SK-N-SH (cell line): ENCODE results near the gene CDH23. TPM values are rescaled to one million over a fixed set of nuclear protein-coding genes. Genes with fewer than 3 reads are reported as not detected.

Experiments used
- CTCF ChIA-PET: fragments of 300-600, 350-600 bp; formaldehyde crosslinking; extraction: SDS; loops from one replicate; lab custom pipeline; 2021; lab: Yijun Ruan, JAX
- POLR2A ChIA-PET: fragments of 350-600 bp; sonication (Branson Sonifier 250); formaldehyde crosslinking; extraction: SDS; loops from one replicate; lab custom pipeline; 2020; ENCODE audit warnings: antibody characterized with exemption, inconsistent platforms; lab: Yijun Ruan, JAX
- DNase-seq: peaks from one replicate; pipeline ENCODE4 v3.0.0; 2012
- H2AFZ ChIP-seq: fragments of 200-600 bp; sonication (generic); 2 replicates; pipeline ENCODE4 v1.8.1; 2016; ENCODE audit warnings: antibody characterized with exemption, mild to moderate bottlenecking, low read depth
- H3F3A ChIP-seq: fragments of 200-600 bp; sonication (generic); replicated peaks from 2 replicates; pipeline ENCODE3; 2016; ENCODE audit warnings: antibody characterized with exemption, mild to moderate bottlenecking; ENCODE audit not compliant: insufficient read depth
- H3K27ac ChIP-seq, 2 experiments: fragments of 200-500 bp in 1 of 2; fragments of 200-600 bp in 1 of 2; sonication (Bioruptor generic) in 1 of 2; sonication (generic), shearing (Covaris generic) in 1 of 2; 2 replicates each; pipeline versions ENCODE4 v1.5.1 to v1.6.1; 2014 to 2016; ENCODE audit warnings: low read depth in 2 of 2, inconsistent platforms in 1 of 2, low read length in 1 of 2, mild to moderate bottlenecking in 1 of 2, mixed read lengths in 1 of 2
- H3K27me3 ChIP-seq: fragments of 200-600 bp; sonication (generic), shearing (Covaris generic); 2 replicates; pipeline ENCODE4 v1.6.1; 2016; ENCODE audit warnings: mixed run types; ENCODE audit not compliant: insufficient read depth
- H3K36me3 ChIP-seq, 2 experiments: fragments of 200-500 bp in 1 of 2; fragments of 200-600 bp in 1 of 2; sonication (Bioruptor generic) in 1 of 2; sonication (generic) in 1 of 2; replicated peaks in 1 of 2; 2 replicates each; pipeline versions ENCODE3 to v1.5.1; 2014 to 2016; ENCODE audit warnings: low read length in 1 of 2, mild to moderate bottlenecking in 1 of 2; ENCODE audit not compliant: insufficient read depth in 2 of 2, control insufficient read depth in 1 of 2
- H3K4me1 ChIP-seq, 2 experiments: fragments of 200-500 bp in 1 of 2; fragments of 200-600 bp in 1 of 2; sonication (Bioruptor generic) in 1 of 2; sonication (generic), shearing (Covaris generic) in 1 of 2; 2 replicates each; pipeline versions ENCODE4 v1.5.1 to v1.6.1; 2014 to 2016; ENCODE audit warnings: low read depth in 1 of 2, low read length in 1 of 2, mixed run types in 1 of 2; ENCODE audit not compliant: insufficient read depth in 2 of 2, control insufficient read depth in 1 of 2
- H3K4me2 ChIP-seq: fragments of 200-600 bp; sonication (generic), shearing (Covaris generic); 2 replicates; pipeline ENCODE4 v1.6.1; 2017; ENCODE audit warnings: mixed run types
- H3K4me3 ChIP-seq, 2 experiments: fragments of 200-500 bp in 1 of 2; fragments of 200-600 bp in 1 of 2; sonication (Bioruptor generic) in 1 of 2; sonication (generic), shearing (Covaris generic) in 1 of 2; 2 replicates each; pipeline versions ENCODE4 v1.5.1 to v1.8.1; 2014 to 2016; ENCODE audit warnings: low read depth in 2 of 2, inconsistent platforms in 1 of 2, low read length in 1 of 2, mild to moderate bottlenecking in 1 of 2, mixed read lengths in 1 of 2, moderate library complexity in 1 of 2
- H3K79me2 ChIP-seq: fragments of 200-600 bp; sonication (generic); 2 replicates; pipeline ENCODE4 v1.8.1; 2017; ENCODE audit warnings: mild to moderate bottlenecking; ENCODE audit not compliant: insufficient read depth
- H3K9ac ChIP-seq: fragments of 200-600 bp; sonication (generic); 2 replicates; pipeline ENCODE4 v1.6.1; 2017; ENCODE audit warnings: mixed run types
- H3K9me2 ChIP-seq: fragments of 200-600 bp; sonication (generic); 2 replicates; pipeline ENCODE4 v1.6.1; 2017; ENCODE audit warnings: mixed run types
- H3K9me3 ChIP-seq: fragments of 200-600 bp; sonication (generic); 2 replicates; pipeline ENCODE4 v1.6.1; 2017; ENCODE audit warnings: mixed run types, mild to moderate bottlenecking, moderate library complexity
- H4K20me1 ChIP-seq: fragments of 200-600 bp; sonication (generic); 2 replicates; pipeline ENCODE4 v1.6.1; 2017; ENCODE audit warnings: mild to moderate bottlenecking, mixed run types; ENCODE audit not compliant: insufficient read depth
- EZH2phosphoT487 ChIP-seq: fragments of 200-600 bp; sonication (generic); IDR thresholded peaks from 2 replicates; pipeline ENCODE4 v1.6.1; 2017; ENCODE audit warnings: low read depth, mixed run types, mild to moderate bottlenecking, antibody characterized with exemption, moderate library complexity, borderline replicate concordance
- FOSL2 ChIP-seq: IDR thresholded peaks from 2 replicates; pipeline ENCODE4 v1.4.0; 2012; ENCODE audit warnings: low read depth, mild to moderate bottlenecking, moderate library complexity, borderline replicate concordance
- FOXJ3 ChIP-seq: sonication (generic); formaldehyde crosslinking; IDR thresholded peaks from 2 replicates; pipeline ENCODE4 v1.5.1; 2020; ENCODE audit warnings: mild to moderate bottlenecking, missing genetic modification reagents
- GATA2 ChIP-seq: sonication (generic); formaldehyde crosslinking; IDR thresholded peaks from 2 replicates; pipeline ENCODE4 v1.5.0; 2020; ENCODE audit warnings: mild to moderate bottlenecking, missing genetic modification reagents
- MEF2A ChIP-seq: IDR thresholded peaks from 2 replicates; pipeline ENCODE4 v1.4.0; 2012; ENCODE audit warnings: low read depth, borderline replicate concordance
- MXI1 ChIP-seq: IDR thresholded peaks from 2 replicates; pipeline ENCODE4 v1.6.1; 2012; ENCODE audit warnings: mild to moderate bottlenecking, low read depth, low read length, improper control_type of control experiment
- NFIC ChIP-seq: IDR thresholded peaks from 2 replicates; pipeline ENCODE4 v1.4.0; 2012; ENCODE audit warnings: borderline replicate concordance
- RAD21 ChIP-seq: IDR thresholded peaks from 2 replicates; pipeline ENCODE4 v1.6.1; 2012; ENCODE audit warnings: mild to moderate bottlenecking, low read length
- RCOR1 ChIP-seq: fragments of 150-350 bp; IDR thresholded peaks from 2 replicates; pipeline ENCODE4 v1.6.1; 2017; ENCODE audit warnings: antibody characterized with exemption, low read length
- RXRA ChIP-seq: IDR thresholded peaks from 2 replicates; pipeline ENCODE4 v1.4.0; 2012; ENCODE audit warnings: low read depth, mild to moderate bottlenecking, borderline replicate concordance
- SIN3A ChIP-seq: IDR thresholded peaks from 2 replicates; pipeline ENCODE4 v1.6.1; 2012; ENCODE audit warnings: low read depth, mild to moderate bottlenecking, low read length, moderate library complexity, borderline replicate concordance
- SMC3 ChIP-seq: IDR thresholded peaks from 2 replicates; pipeline ENCODE4 v1.6.1; 2012; ENCODE audit warnings: low read depth, low read length, improper control_type of control experiment
- TAF1 ChIP-seq: IDR thresholded peaks from 2 replicates; pipeline ENCODE4 v1.6.1; 2012; ENCODE audit warnings: low read depth, mild to moderate bottlenecking, low read length, moderate library complexity, borderline replicate concordance
- TCF12 ChIP-seq: IDR thresholded peaks from 2 replicates; pipeline ENCODE4 v1.4.0; 2012
- YY1 ChIP-seq: IDR thresholded peaks from 2 replicates; pipeline ENCODE4 v1.4.0; 2012; ENCODE audit warnings: low read depth, mild to moderate bottlenecking
- WGBS: methylation state at CpG from one replicate; pipeline ENCODE4 v1.1.6; 2017; ENCODE audit warnings: low lambda C conversion rate; 5-methylcytosine and 5-hydroxymethylcytosine counted together
- polyA plus RNA-seq, 3 experiments: library from polyadenylated mRNA; depleted of rRNA; stranded (reverse); fragments of >200 nt; gene quantifications; 2 replicates each; pipeline ENCODE4 v1.2.3, GENCODE V29; 2012
- TF ChIP-seq, protein P1 (sequence below): IDR thresholded peaks from 2 replicates; pipeline ENCODE4; 2012
- TF ChIP-seq, protein P2 (sequence below): fragments of 200-600 bp; sonication (generic); IDR thresholded peaks from 2 replicates; pipeline ENCODE4 v1.6.1; 2017; ENCODE audit warnings: antibody characterized with exemption, mild to moderate bottlenecking, moderate library complexity
- TF ChIP-seq, protein P3 (sequence below): IDR thresholded peaks from 2 replicates; pipeline ENCODE4 v1.4.0; 2012; ENCODE audit warnings: low read depth, borderline replicate concordance

Gene CDH23
- polyA plus RNA-seq, 1 of the 3 experiments (the other 2 are of a cell fraction), result 0.03 TPM

DNA sequence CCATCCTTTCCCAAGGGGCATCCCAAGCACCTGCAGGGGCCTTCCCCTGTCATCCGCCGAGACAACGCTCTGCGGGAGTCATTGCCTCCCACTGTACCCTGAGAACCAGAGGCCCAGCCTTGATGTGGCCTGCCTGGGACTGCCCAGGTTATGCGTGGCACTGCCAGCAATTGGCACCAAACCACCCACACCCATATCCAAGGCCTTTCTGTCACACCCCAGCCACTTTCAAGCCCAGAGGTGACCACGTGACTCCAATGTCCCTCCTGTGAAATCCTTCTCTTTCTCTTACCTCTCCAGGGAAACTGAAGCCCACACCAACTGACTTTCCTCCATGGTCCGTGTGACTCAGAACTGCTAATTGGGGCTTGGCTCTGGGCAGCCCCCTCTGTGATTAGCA, 198.9 kb downstream of the CDH23 start:
- TF ChIP-seq, protein P1, sequence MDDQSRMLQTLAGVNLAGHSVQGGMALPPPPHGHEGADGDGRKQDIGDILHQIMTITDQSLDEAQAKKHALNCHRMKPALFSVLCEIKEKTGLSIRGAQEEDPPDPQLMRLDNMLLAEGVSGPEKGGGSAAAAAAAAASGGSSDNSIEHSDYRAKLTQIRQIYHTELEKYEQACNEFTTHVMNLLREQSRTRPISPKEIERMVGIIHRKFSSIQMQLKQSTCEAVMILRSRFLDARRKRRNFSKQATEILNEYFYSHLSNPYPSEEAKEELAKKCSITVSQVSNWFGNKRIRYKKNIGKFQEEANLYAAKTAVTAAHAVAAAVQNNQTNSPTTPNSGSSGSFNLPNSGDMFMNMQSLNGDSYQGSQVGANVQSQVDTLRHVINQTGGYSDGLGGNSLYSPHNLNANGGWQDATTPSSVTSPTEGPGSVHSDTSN, result no peak
- H3K4me2 ChIP-seq, result no peak overlapping the region
- H3K27me3 ChIP-seq, result no peaks in the 10 kb centered on the region; the same call in 1 of the 2 replicates
- H3K4me3 ChIP-seq, result no peak overlapping the region
- H3K79me2 ChIP-seq, result no peaks in the 10 kb centered on the region
- 77% methylated on average over 7 of the region's 7 CpGs for WGBS
- ChIA-PET POLR2A (no interaction called here), CTCF (no interaction called here)
- H3F3A ChIP-seq, result no peaks in the 10 kb centered on the region
- no peaks in the 10 kb centered on the region for H3K4me1 ChIP-seq
- DNase-seq, result no peak
- no peak overlapping the region for H3K9ac ChIP-seq
- H3K9me2 ChIP-seq, result no peaks in the 10 kb centered on the region
- no peaks in the 10 kb centered on the region for H4K20me1 ChIP-seq
- H3K27ac ChIP-seq, result no peak overlapping the region
- no peaks in the 10 kb centered on the region for H3K36me3 ChIP-seq
- H3K9me3 ChIP-seq, result no peaks in the 10 kb centered on the region
- H2AFZ ChIP-seq, result no peak overlapping the region

DNA sequence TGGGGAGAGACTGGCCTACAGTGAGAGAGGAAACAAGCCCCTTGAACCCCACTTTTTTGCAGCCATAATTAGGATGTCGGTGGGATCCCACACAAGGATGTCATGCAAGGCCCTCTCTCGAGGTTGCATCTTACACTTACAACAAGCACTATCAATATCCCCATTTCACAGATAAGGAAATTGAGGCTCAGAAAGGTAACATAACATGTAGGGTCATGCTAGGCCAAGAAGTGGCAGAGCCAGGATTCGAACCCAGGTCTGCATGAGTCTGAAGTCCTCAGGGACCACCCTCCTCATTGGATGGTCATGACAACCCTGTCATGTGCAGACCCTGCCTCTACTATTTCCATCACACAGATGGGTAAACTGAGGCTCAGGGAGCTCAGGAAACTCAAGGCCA, 199.4 kb downstream of the CDH23 start:
- Histone ChIP-seq H3K4me2 (no peak overlapping the region), H3K4me1 (no peaks in the 10 kb centered on the region), H3K9me3 (no peaks in the 10 kb centered on the region), H3K36me3 (no peaks in the 10 kb centered on the region), H3K27me3 (no peaks in the 10 kb centered on the region; the same call in 1 of the 2 replicates), H2AFZ (no peak overlapping the region), H4K20me1 (no peaks in the 10 kb centered on the region), H3K9me2 (no peaks in the 10 kb centered on the region), H3F3A (no peaks in the 10 kb centered on the region), H3K27ac (no peak overlapping the region), H3K4me3 (no peak overlapping the region), H3K9ac (no peak overlapping the region), H3K79me2 (no peaks in the 10 kb centered on the region)
- ChIA-PET CTCF (interaction anchor here (4.4 kb wide), 1 partner anchor 26 kb away, joined by 17 read pairs; no protein-coding TSS in a partner anchor), POLR2A (no interaction called here)
- DNase-seq, result no peak
- TF ChIP-seq, protein P1, result no peak
- TF ChIP-seq RCOR1 (no peak), TCF12 (no peak), MEF2A (no peak), YY1 (no peak), RXRA (no peak), SMC3 (no peak), FOSL2 (no peak), FOXJ3 (CRISPR knock-in tag) (no peak), TAF1 (no peak), SIN3A (no peak), RAD21 (no peak), MXI1 (no peak), GATA2 (CRISPR knock-in tag) (no peak), NFIC (no peak), EZH2phosphoT487 (no peak)
- TF ChIP-seq, protein P2, sequence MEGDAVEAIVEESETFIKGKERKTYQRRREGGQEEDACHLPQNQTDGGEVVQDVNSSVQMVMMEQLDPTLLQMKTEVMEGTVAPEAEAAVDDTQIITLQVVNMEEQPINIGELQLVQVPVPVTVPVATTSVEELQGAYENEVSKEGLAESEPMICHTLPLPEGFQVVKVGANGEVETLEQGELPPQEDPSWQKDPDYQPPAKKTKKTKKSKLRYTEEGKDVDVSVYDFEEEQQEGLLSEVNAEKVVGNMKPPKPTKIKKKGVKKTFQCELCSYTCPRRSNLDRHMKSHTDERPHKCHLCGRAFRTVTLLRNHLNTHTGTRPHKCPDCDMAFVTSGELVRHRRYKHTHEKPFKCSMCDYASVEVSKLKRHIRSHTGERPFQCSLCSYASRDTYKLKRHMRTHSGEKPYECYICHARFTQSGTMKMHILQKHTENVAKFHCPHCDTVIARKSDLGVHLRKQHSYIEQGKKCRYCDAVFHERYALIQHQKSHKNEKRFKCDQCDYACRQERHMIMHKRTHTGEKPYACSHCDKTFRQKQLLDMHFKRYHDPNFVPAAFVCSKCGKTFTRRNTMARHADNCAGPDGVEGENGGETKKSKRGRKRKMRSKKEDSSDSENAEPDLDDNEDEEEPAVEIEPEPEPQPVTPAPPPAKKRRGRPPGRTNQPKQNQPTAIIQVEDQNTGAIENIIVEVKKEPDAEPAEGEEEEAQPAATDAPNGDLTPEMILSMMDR, result no peak
- TF ChIP-seq, protein P3, sequence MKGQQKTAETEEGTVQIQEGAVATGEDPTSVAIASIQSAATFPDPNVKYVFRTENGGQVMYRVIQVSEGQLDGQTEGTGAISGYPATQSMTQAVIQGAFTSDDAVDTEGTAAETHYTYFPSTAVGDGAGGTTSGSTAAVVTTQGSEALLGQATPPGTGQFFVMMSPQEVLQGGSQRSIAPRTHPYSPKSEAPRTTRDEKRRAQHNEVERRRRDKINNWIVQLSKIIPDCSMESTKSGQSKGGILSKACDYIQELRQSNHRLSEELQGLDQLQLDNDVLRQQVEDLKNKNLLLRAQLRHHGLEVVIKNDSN, result no peak
- 47% methylated on average over 2 of the region's 3 CpGs for WGBS
